RWPE2 (cell line): ENCODE measurements around the gene DMRT2.
A peak's percentile ranks its signal among the peaks of the same experiment; 100 is the strongest.

Experiments
- ATAC-seq: fragments of 200-7000 bp; cut with Tn5 transposase; 3 replicates; pipeline ENCODE4 v1.9.1; 2021; ENCODE audit warnings: low read depth
- DNase-seq: peaks from one replicate; pipeline ENCODE4 v3.0.0-alpha.2; 2020; ENCODE audit warnings: low spot score
- H3K27ac ChIP-seq: fragments of 450-650 bp; 2 replicates; pipeline ENCODE4 v1.5.1; 2017; ENCODE audit warnings: mild to moderate bottlenecking; ENCODE audit not compliant: poor library complexity, severe bottlenecking
- H3K27me3 ChIP-seq: fragments of 250-450 bp; sonication (Bioruptor Pico); 2 replicates; pipeline ENCODE4 v1.5.1; 2021; ENCODE audit warnings: mild to moderate bottlenecking, moderate library complexity; ENCODE audit not compliant: insufficient read depth, poor library complexity, severe bottlenecking
- H3K36me3 ChIP-seq: fragments of 250-450 bp; sonication (Bioruptor Pico); 2 replicates; pipeline ENCODE4 v1.5.1; 2020; ENCODE audit warnings: low read depth, mild to moderate bottlenecking, moderate library complexity
- H3K4me1 ChIP-seq: fragments of 250-450 bp; sonication (Bioruptor Pico); 2 replicates; pipeline ENCODE4 v1.5.1; 2021; ENCODE audit warnings: mild to moderate bottlenecking, moderate library complexity; ENCODE audit not compliant: insufficient read depth, poor library complexity, severe bottlenecking
- H3K4me3 ChIP-seq: fragments of 250-450 bp; sonication (Bioruptor Pico); 2 replicates; pipeline ENCODE4 v1.5.1; 2021; ENCODE audit warnings: mild to moderate bottlenecking, moderate library complexity; ENCODE audit not compliant: severe bottlenecking
- H3K9me3 ChIP-seq: fragments of 250-450 bp; sonication (Bioruptor Pico); 2 replicates; pipeline ENCODE4 v1.5.1; 2021; ENCODE audit warnings: mild to moderate bottlenecking, moderate library complexity; ENCODE audit not compliant: severe bottlenecking
- CTCF ChIP-seq: fragments of 450-650 bp; IDR thresholded peaks from one replicate; pipeline ENCODE4 v1.5.1; 2017; ENCODE audit warnings: mild to moderate bottlenecking, moderate library complexity; ENCODE audit not compliant: poor library complexity, severe bottlenecking

DMRT2 gene

GRCh38 chr9:1053282-1053621 lies 3.1 kb downstream of the DMRT2 start:
- Histone ChIP-seq H3K4me1 (peaks cover 10% of the 10 kb centered on the region), H3K4me3 (no peak overlapping the region), H3K27ac (no peak overlapping the region), H3K27me3 (peaks cover 10% of the 10 kb centered on the region), H3K9me3 (no peaks in the 10 kb centered on the region), H3K36me3 (no peaks in the 10 kb centered on the region)
- no peak for DNase-seq
- ATAC-seq = no peak
- TF ChIP-seq CTCF = no peak

GRCh38 chr9:1053986-1054425 lies 3.8 kb downstream of the DMRT2 start:
- Histone ChIP-seq H3K27ac (no peak overlapping the region), H3K4me1 (peaks cover 10% of the 10 kb centered on the region), H3K27me3 (peaks cover 10% of the 10 kb centered on the region), H3K9me3 (no peaks in the 10 kb centered on the region), H3K4me3 (no peak overlapping the region), H3K36me3 (no peaks in the 10 kb centered on the region)
- DNase-seq (no peak), ATAC-seq (no peak)
- no peak for TF ChIP-seq CTCF

GRCh38 chr9:1055166-1055565 lies 5.0 kb downstream of the DMRT2 start:
- ATAC-seq = peak; percentile 69

DNA sequence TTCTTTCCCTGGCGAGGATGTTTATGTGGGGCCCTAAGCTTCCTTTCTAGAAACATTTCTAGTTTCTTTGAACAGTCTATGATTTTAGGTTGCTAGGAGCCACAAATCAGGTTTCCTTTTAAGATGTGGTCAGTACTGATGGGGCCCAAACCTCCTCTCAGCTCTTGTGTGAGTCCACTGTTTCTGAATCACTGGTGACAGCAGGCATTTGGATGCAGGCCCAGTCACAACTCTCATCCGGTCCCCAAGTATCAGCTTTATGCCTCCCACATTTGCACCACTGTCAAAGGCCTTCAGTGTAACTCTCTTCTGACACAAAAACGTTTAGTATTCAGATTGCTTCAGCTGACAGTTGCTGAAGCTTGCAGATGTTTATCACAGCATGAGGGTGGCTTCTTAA lies 7.8 kb downstream of the DMRT2 start:
- no peak for TF ChIP-seq CTCF
- no peak overlapping the region for H3K4me3 ChIP-seq
- H3K9me3 ChIP-seq = no peaks in the 10 kb centered on the region
- H3K27ac ChIP-seq = no peak overlapping the region
- peaks cover 10% of the 10 kb centered on the region for H3K4me1 ChIP-seq
- H3K36me3 ChIP-seq = no peaks in the 10 kb centered on the region
- peaks cover 3% of the 10 kb centered on the region for H3K27me3 ChIP-seq
- no peak for DNase-seq
- ATAC-seq = no peak

More at GRCh38 chr9:1055166-1055565, 5.0 kb downstream of the DMRT2 start:
- peaks cover 10% of the 10 kb centered on the region for H3K27me3 ChIP-seq
- no peak overlapping the region for H3K4me3 ChIP-seq
- no peak overlapping the region for H3K27ac ChIP-seq
- no peak for DNase-seq
- no peak for TF ChIP-seq CTCF
- H3K4me1 ChIP-seq = peaks cover 10% of the 10 kb centered on the region
- no peaks in the 10 kb centered on the region for H3K36me3 ChIP-seq
- H3K9me3 ChIP-seq = no peaks in the 10 kb centered on the region

DNA sequence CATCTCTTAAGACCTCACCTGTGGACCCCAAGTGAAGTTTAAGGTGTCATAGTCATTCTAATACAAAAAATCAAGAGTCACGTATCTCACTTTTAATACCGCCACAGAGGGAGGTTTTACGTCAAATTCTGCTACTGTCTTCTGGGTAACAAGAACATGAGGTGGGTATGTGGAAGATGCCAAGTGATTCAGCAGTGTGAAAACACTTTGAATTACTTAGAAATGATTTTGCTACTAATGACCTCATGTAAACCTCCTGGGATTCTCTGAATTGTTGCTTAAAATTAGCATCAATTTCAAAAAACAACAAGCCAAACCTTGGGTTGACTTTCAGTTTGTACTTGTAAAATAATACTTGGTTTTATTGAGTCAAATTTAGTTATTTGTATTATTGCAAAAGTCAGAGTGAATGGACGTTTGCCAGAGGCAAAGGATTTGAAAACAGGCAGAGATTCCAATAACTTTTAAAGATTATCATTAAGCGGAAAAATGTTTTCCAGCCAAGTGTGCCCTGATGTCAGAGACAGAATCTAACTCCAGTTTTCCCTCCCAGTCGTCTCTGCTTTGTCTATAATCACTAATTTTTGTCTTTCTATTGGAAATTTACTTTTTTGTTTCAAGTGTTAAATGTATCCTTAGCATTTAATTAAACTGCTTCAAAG lies 8.8 kb downstream of the DMRT2 start:
- no peak for ATAC-seq
- H3K36me3 ChIP-seq = no peaks in the 10 kb centered on the region
- peaks cover 1% of the 10 kb centered on the region for H3K27me3 ChIP-seq
- H3K4me1 ChIP-seq = peaks cover 10% of the 10 kb centered on the region
- no peak overlapping the region for H3K27ac ChIP-seq
- no peak overlapping the region for H3K4me3 ChIP-seq
- no peak for TF ChIP-seq CTCF
- no peaks in the 10 kb centered on the region for H3K9me3 ChIP-seq
- no peak for DNase-seq
